GM19023 (cell line): Measurements from ENCODE around the gene ULK1.

ENCODE experiments used
- ATAC-seq: cut with Tn5 transposase; IDR thresholded peaks from one replicate; pipeline ENCODE4 v1.9.1; 2021; ENCODE audit warnings: mild to moderate bottlenecking, moderate library complexity; ENCODE audit not compliant: unreplicated experiment

Gene ULK1

DNA sequence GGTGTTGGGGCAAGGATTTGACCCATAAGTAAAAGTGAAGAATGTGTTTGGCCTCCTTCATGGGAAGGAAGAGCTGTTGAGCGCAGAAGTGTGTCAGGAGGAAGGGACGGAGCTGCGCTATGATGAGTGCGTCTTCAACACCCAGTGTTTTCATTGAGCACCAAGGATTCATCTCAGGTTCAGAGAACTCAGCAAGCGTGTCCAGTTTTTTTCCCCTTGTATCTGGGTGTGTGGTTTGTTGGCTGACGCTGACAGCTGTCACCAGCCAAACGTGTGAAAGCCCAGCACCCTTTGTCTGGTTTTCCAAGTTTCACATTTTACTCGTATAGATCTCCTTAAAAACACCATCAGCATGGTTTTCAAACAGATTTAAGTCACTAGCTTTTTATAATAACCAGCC lies 67.6 kb downstream of the ULK1 start:
- ATAC-seq: no peak

DNA sequence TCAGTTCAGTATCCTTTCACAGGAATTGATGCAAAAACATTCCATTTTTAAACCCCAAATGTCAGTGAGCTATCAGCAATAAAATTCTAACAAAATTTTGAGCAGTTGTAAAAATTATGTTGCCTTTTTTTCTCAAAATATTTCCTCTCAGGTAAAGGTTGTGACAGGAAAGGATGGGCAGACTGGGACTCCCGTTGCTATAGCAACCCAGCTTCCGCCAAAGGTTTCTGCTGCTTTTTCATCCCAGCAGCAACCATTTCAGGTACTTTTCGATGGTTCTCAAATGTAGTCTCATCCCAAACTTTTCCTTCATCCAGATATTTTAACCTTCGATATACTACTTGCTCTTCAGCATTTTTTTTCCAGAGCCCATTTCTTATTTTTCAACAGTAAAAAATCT lies 69.0 kb downstream of the ULK1 start:
- no peak for ATAC-seq

DNA sequence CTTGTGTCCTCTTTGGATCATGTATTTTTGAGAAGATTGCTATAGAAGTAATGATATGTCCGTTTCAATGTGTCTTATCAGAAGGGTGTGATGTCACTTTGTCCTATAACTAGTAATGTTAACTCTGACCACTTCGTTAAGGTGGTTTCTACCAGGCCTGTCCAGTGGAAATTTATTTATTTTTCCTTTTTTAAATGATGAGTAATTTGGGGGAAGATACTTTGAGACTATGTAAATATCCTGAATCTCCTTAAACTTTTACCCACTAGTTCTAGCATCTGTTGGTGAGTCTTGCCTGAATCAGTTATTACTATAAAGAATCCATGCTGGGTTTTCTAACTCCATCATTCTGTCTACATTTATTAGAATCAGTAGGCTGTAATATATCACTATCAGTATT lies 70.7 kb downstream of the ULK1 start:
- ATAC-seq: no peak

DNA sequence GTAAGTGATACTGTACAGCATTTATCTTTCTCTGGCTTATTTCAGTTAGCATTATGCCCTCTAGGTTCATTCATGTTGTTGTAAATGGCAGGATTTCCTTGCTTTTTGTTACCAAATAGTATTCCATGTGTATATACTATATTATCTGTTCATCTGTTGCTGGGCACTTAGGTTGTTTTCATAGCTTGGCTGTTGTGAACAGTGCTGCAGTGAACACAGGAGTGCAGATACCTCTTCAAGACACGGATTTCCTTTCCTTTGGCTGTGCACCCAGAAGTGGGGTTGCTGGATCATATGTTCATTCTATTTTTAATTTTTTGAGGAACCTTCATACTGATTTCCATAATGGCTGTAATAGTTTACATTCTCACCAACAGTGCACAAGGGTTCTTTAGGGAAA lies 76.8 kb downstream of the ULK1 start:
- no peak for ATAC-seq
